Measurements from ENCODE around the gene STAT1. TPM values are rescaled to one million over a fixed set of nuclear protein-coding genes. Genes with fewer than 3 reads are reported as not detected.
A peak's percentile ranks its signal among the peaks of the same experiment; 100 is the strongest.

The STAT1 gene
- polyA plus RNA-seq, 4 donors = 22.6 to 61.9 (median 42.6) TPM

DNA sequence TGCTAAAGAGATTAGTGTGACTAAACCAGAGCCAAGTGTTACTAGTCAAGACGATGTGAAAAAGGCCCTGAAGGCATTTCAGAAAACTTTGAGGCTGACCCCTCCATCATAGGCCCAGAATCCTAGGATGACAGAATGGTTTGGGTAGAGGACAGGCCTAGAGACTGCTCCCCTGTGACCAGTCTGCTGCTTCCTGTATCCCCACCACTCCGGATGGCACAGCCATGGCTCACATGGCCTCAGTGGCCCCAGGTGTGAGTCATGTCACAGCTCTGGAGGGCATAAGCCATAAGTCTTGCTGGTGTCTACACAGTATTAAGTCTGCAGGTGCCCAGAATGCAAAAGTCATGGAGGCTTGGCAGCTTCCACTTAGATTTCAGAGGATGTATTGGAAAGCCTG is 12.4 kb upstream of the STAT1 start:
- 43 to 50% (median 46%) methylated on average over 2 of the region's 2 CpGs for WGBS, 3 donors
- no peaks in the 10 kb centered on the region for H3K27me3 ChIP-seq (ENCODE audit: control insufficient read depth in 3 of 3, insufficient read depth in 3 of 3, low read length in 3 of 3)
- peak overlapping the region in 1 of 3 donors; percentile 21 for H3K27ac ChIP-seq (ENCODE audit: low read depth in 1 of 3, low read length in 2 of 3)
- DNase-seq (no peak), FAIRE-seq (no peak)
- no peaks in the 10 kb centered on the region for H3K9me3 ChIP-seq (ENCODE audit: control insufficient read depth in 2 of 2, insufficient read depth in 1 of 2, low read depth in 1 of 2, low read length in 1 of 2)
- H3K36me3 ChIP-seq (ENCODE audit: control insufficient read depth in 3 of 3, insufficient read depth in 2 of 3, low read depth in 1 of 3, low read length in 3 of 3) = no peaks in the 10 kb centered on the region
- H3K4me3 ChIP-seq (ENCODE audit: low read depth in 1 of 3, low read length in 3 of 3) = no peak overlapping the region
- peaks cover 0 to 12% (median 2%) of the 10 kb centered on the region in 3 donors for H3K4me1 ChIP-seq (ENCODE audit: control insufficient read depth in 3 of 3, insufficient read depth in 2 of 3, low read depth in 1 of 3, low read length in 2 of 3)

DNA sequence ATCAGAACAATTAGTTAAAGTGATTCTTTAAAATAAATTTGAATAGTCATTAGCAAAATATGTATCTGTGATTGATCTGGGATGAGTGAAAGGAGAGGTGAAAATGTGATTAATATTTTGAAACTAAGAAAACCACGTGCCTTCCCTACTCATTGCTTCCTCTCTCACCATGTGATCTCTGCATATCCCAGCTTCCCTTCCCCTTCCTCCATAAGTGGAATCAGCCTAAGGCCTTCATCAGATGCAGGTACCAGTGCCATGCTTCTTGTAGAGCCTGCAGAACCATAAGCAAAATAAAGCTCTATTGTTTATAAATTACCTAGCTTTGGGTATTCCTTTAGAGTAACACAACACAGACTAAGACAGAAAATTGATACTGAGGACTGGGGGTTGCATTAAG is 11.2 kb upstream of the STAT1 start:
- no peak for DNase-seq
- Histone ChIP-seq H3K27ac (ENCODE audit: low read depth in 1 of 3, low read length in 2 of 3) (no peak overlapping the region), H3K36me3 (ENCODE audit: control insufficient read depth in 3 of 3, insufficient read depth in 2 of 3, low read depth in 1 of 3, low read length in 3 of 3) (no peaks in the 10 kb centered on the region), H3K4me1 (ENCODE audit: control insufficient read depth in 3 of 3, insufficient read depth in 2 of 3, low read depth in 1 of 3, low read length in 2 of 3) (peaks cover 0 to 10% (median 3%) of the 10 kb centered on the region in 3 donors), H3K27me3 (ENCODE audit: control insufficient read depth in 3 of 3, insufficient read depth in 3 of 3, low read length in 3 of 3) (no peaks in the 10 kb centered on the region), H3K9me3 (ENCODE audit: control insufficient read depth in 2 of 2, insufficient read depth in 1 of 2, low read depth in 1 of 2, low read length in 1 of 2) (no peaks in the 10 kb centered on the region), H3K4me3 (ENCODE audit: low read depth in 1 of 3, low read length in 3 of 3) (no peak overlapping the region)
- no peak for FAIRE-seq
- WGBS, 3 donors = 50 to 61% (median 54%) methylated on average over 1 of the region's 1 CpG

DNA sequence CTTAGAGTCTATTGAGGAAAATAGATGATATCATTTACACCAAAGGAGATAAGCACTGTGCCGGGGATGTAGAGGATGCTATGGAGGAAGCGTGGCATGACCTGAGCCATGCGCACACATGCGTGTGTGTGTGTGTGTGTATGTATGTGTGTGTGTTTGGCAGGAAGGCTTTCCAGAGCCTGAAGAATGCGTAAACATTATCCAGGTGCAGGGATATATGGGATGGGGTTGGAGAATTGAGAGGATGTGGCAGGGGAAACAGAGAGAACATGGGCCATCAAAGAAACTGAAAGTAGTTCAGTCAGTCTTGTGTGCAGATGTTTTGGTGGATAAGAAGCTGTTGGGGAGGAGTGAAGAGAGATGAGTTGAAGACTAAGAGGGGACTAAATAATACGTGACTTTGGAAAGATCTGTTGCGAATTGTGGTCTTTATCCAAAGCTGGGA is 9.3 kb upstream of the STAT1 start:
- Histone ChIP-seq H3K4me1 (ENCODE audit: control insufficient read depth in 3 of 3, insufficient read depth in 2 of 3, low read depth in 1 of 3, low read length in 2 of 3) (peaks cover 0 to 23% (median 5%) of the 10 kb centered on the region in 3 donors), H3K9me3 (ENCODE audit: control insufficient read depth in 2 of 2, insufficient read depth in 1 of 2, low read depth in 1 of 2, low read length in 1 of 2) (no peaks in the 10 kb centered on the region), H3K27ac (ENCODE audit: low read depth in 1 of 3, low read length in 2 of 3) (peak overlapping the region in 1 of 3 donors; percentile 11), H3K27me3 (ENCODE audit: control insufficient read depth in 3 of 3, insufficient read depth in 3 of 3, low read length in 3 of 3) (no peaks in the 10 kb centered on the region), H3K36me3 (ENCODE audit: control insufficient read depth in 3 of 3, insufficient read depth in 2 of 3, low read depth in 1 of 3, low read length in 3 of 3) (no peaks in the 10 kb centered on the region), H3K4me3 (ENCODE audit: low read depth in 1 of 3, low read length in 3 of 3) (peak overlapping the region in 1 of 3 donors; percentile 7)
- peak in 1 of 2 donors; percentile 20 for DNase-seq
- 72 to 88% (median 75%) methylated on average over 7 of the region's 7 CpGs for WGBS, 3 donors
- no peak for FAIRE-seq

DNA sequence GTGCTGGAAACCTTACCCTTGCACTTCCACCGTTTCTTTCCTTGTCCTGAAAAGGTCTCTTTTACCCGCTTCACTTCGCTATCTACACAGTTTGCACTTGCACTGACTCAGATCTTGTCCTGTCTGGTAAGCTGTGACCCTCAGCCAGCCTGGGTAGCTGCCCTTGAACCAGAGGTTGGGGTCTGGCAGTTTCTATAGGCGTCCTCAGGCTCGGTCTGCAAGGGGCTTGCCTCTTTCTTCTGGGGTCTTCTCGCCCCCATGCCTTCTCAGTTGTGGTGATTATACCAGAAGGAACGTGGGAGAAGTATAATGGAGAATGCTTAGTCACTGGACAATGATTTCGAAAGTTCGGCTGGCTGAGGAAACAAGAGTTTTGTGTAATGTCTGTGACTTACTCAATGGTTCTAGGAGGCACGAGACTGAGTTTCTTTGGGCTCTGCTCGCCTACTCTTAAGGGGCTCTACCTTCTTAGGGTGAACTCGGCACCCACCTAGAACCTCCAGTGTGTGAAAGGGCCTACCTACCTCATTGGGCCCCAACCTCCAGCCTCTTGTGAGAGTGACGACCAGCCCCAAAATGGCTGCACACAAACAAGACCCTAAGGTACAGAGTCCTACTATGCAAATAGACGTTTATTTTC is 6.9 kb upstream of the STAT1 start:
- H3K27me3 ChIP-seq (ENCODE audit: control insufficient read depth in 3 of 3, insufficient read depth in 3 of 3, low read length in 3 of 3) = no peaks in the 10 kb centered on the region
- H3K36me3 ChIP-seq (ENCODE audit: control insufficient read depth in 3 of 3, insufficient read depth in 2 of 3, low read depth in 1 of 3, low read length in 3 of 3) = no peaks in the 10 kb centered on the region
- peaks cover 0 to 20% (median 5%) of the 10 kb centered on the region in 3 donors for H3K4me1 ChIP-seq (ENCODE audit: control insufficient read depth in 3 of 3, insufficient read depth in 2 of 3, low read depth in 1 of 3, low read length in 2 of 3)
- WGBS, 3 donors = 4 to 19% (median 7%) methylated on average over 14 of the region's 14 CpGs
- H3K27ac ChIP-seq (ENCODE audit: low read depth in 1 of 3, low read length in 2 of 3) = peak overlapping the region; percentile 72 to 95 (median 90)
- DNase-seq (peak; percentile 51 to 67), FAIRE-seq (no peak)
- H3K4me3 ChIP-seq (ENCODE audit: low read depth in 1 of 3, low read length in 3 of 3) = peak overlapping the region; percentile 38 to 78 (median 69)
- H3K9me3 ChIP-seq (ENCODE audit: control insufficient read depth in 2 of 2, insufficient read depth in 1 of 2, low read depth in 1 of 2, low read length in 1 of 2) = no peaks in the 10 kb centered on the region

DNA sequence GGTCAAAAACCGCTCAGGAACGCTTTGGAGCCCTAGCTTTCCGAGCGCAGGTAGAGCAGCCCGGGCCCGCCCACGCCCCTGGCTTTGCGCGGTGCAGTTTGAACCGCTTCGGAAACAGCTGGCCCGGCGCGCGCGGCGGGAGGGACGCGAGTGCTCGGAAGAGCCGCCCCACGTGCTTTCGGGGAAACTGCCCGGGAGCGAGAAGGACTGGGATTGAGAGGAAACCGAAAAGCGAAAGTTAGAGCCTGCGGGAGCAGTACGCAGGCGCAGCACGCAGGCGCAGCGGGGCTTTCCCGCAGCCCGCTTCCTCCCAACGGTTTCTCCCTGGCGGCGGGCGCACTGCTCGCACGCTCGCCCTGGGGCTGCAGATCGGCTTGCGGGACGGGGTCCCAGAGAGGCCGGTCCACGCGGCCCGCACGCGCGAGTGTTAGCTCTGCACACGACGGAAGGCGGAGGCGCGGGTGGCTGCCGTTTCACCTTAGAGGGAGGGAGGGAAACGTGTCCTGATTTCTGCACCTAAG is 6.3 kb upstream of the STAT1 start:
- peaks cover 0 to 20% (median 5%) of the 10 kb centered on the region in 3 donors for H3K4me1 ChIP-seq (ENCODE audit: control insufficient read depth in 3 of 3, insufficient read depth in 2 of 3, low read depth in 1 of 3, low read length in 2 of 3)
- H3K36me3 ChIP-seq (ENCODE audit: control insufficient read depth in 3 of 3, insufficient read depth in 2 of 3, low read depth in 1 of 3, low read length in 3 of 3) = no peaks in the 10 kb centered on the region
- H3K4me3 ChIP-seq (ENCODE audit: low read depth in 1 of 3, low read length in 3 of 3) = peak overlapping the region; percentile 38 to 78 (median 69)
- 0 to 1% (median 0%) methylated on average over 56 to 59 of the region's 59 CpGs for WGBS, 3 donors
- H3K27ac ChIP-seq (ENCODE audit: low read depth in 1 of 3, low read length in 2 of 3) = peak overlapping the region; percentile 72 to 95 (median 90)
- peak; percentile 96 to 100 for DNase-seq
- FAIRE-seq = no peak
- H3K9me3 ChIP-seq (ENCODE audit: control insufficient read depth in 2 of 2, insufficient read depth in 1 of 2, low read depth in 1 of 2, low read length in 1 of 2) = no peaks in the 10 kb centered on the region
- H3K27me3 ChIP-seq (ENCODE audit: control insufficient read depth in 3 of 3, insufficient read depth in 3 of 3, low read length in 3 of 3) = no peaks in the 10 kb centered on the region

DNA sequence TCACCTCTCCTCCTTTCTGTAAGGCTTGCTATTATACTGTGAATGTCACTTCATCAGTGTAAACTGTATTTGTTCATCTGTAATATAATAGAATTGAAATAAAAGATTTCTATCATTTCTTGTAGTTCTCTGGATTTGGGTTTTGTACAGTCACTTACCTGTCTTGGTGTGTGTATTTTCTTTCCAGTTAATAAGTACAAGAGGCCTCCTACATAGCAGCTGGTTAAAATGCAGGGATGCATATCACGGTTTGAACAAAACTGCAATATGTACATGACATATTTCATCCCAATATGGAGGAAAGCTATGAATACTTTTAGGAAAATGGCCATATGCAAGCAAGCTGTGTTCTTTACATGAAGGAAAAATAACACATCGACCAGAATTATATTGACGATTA is 5.4 kb upstream of the STAT1 start:
- 82 to 91% (median 88%) methylated on average over 3 of the region's 3 CpGs for WGBS, 3 donors
- Histone ChIP-seq H3K27me3 (ENCODE audit: control insufficient read depth in 3 of 3, insufficient read depth in 3 of 3, low read length in 3 of 3) (no peaks in the 10 kb centered on the region), H3K4me1 (ENCODE audit: control insufficient read depth in 3 of 3, insufficient read depth in 2 of 3, low read depth in 1 of 3, low read length in 2 of 3) (peaks cover 5 to 24% (median 8%) of the 10 kb centered on the region in 3 donors), H3K4me3 (ENCODE audit: low read depth in 1 of 3, low read length in 3 of 3) (no peak overlapping the region), H3K27ac (ENCODE audit: low read depth in 1 of 3, low read length in 2 of 3) (peak overlapping the region in 1 of 3 donors; percentile 70), H3K9me3 (ENCODE audit: control insufficient read depth in 2 of 2, insufficient read depth in 1 of 2, low read depth in 1 of 2, low read length in 1 of 2) (no peaks in the 10 kb centered on the region), H3K36me3 (ENCODE audit: control insufficient read depth in 3 of 3, insufficient read depth in 2 of 3, low read depth in 1 of 3, low read length in 3 of 3) (no peaks in the 10 kb centered on the region)
- DNase-seq (no peak), FAIRE-seq (no peak)

DNA sequence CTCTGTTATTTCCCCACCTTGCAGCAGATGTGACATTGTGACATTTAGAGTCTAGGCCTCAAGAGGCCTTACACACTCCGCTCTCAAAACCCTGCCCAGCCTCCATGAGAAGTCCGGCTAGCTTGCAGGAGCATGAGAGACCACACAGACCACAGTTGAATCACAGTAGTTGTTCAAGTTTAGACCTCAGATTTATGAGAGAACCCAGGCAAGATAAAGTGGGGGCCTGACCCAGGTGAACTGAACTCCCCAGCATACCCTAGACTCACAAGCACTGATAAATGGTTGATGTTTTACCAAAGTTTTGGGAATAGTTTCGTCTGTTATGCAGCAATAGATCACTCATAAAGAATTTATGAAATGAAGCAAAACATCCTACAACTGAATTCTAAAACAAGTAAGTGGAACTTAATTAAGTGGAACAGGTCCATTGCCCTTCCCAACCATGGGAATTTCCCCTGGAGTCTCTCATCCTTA is 4.7 kb upstream of the STAT1 start:
- Histone ChIP-seq H3K27me3 (ENCODE audit: control insufficient read depth in 3 of 3, insufficient read depth in 3 of 3, low read length in 3 of 3) (no peaks in the 10 kb centered on the region), H3K4me3 (ENCODE audit: low read depth in 1 of 3, low read length in 3 of 3) (no peak overlapping the region), H3K36me3 (ENCODE audit: control insufficient read depth in 3 of 3, insufficient read depth in 2 of 3, low read depth in 1 of 3, low read length in 3 of 3) (no peaks in the 10 kb centered on the region), H3K27ac (ENCODE audit: low read depth in 1 of 3, low read length in 2 of 3) (peak overlapping the region in 2 of 3 donors; percentile 52 to 70), H3K4me1 (ENCODE audit: control insufficient read depth in 3 of 3, insufficient read depth in 2 of 3, low read depth in 1 of 3, low read length in 2 of 3) (peaks cover 5 to 25% (median 8%) of the 10 kb centered on the region in 3 donors), H3K9me3 (ENCODE audit: control insufficient read depth in 2 of 2, insufficient read depth in 1 of 2, low read depth in 1 of 2, low read length in 1 of 2) (no peaks in the 10 kb centered on the region)
- DNase-seq (no peak), FAIRE-seq (no peak)
- WGBS, 3 donors = 42 to 64% (median 51%) methylated on average over 3 of the region's 3 CpGs

DNA sequence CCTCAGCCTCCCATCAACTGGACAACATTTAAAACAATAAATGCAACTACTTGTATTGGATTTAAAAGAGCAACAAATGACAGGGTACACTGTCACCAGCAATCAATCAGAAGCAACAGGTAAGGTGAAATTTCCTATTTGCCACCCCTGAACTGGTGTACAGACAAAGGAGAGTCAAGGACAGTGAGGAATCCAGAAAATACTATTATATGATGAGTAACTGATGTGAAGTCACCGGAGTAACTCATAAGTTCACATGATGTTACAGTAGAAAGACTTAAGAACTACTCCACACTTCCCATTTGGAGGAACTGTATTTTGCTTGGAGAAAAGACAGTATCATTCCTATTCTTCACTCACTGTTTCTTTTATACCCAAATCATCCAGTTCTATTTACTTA is 4.1 kb upstream of the STAT1 start:
- DNase-seq (no peak), FAIRE-seq (no peak)
- peaks cover 5 to 25% (median 8%) of the 10 kb centered on the region in 3 donors for H3K4me1 ChIP-seq (ENCODE audit: control insufficient read depth in 3 of 3, insufficient read depth in 2 of 3, low read depth in 1 of 3, low read length in 2 of 3)
- WGBS, 3 donors = 59 to 83% (median 82%) methylated on average over 1 of the region's 1 CpG
- H3K27me3 ChIP-seq (ENCODE audit: control insufficient read depth in 3 of 3, insufficient read depth in 3 of 3, low read length in 3 of 3) = no peaks in the 10 kb centered on the region
- peak overlapping the region in 1 of 3 donors; percentile 70 for H3K27ac ChIP-seq (ENCODE audit: low read depth in 1 of 3, low read length in 2 of 3)
- H3K4me3 ChIP-seq (ENCODE audit: low read depth in 1 of 3, low read length in 3 of 3) = no peak overlapping the region
- H3K9me3 ChIP-seq (ENCODE audit: control insufficient read depth in 2 of 2, insufficient read depth in 1 of 2, low read depth in 1 of 2, low read length in 1 of 2) = no peaks in the 10 kb centered on the region
- no peaks in the 10 kb centered on the region for H3K36me3 ChIP-seq (ENCODE audit: control insufficient read depth in 3 of 3, insufficient read depth in 2 of 3, low read depth in 1 of 3, low read length in 3 of 3)
